SK-N-SH (cell line): ENCODE results near the gene SIGLECL1. TPM values are rescaled to one million over a fixed set of nuclear protein-coding genes. Genes with fewer than 3 reads are reported as not detected.

Experiments used
- CTCF ChIA-PET: fragments of 300-600, 350-600 bp; formaldehyde crosslinking; extraction: SDS; loops from one replicate; lab custom pipeline; 2021; lab: Yijun Ruan, JAX
- POLR2A ChIA-PET: fragments of 350-600 bp; sonication (Branson Sonifier 250); formaldehyde crosslinking; extraction: SDS; loops from one replicate; lab custom pipeline; 2020; ENCODE audit warnings: antibody characterized with exemption, inconsistent platforms; lab: Yijun Ruan, JAX
- DNase-seq: peaks from one replicate; pipeline ENCODE4 v3.0.0; 2012
- H2AFZ ChIP-seq: fragments of 200-600 bp; sonication (generic); 2 replicates; pipeline ENCODE4 v1.8.1; 2016; ENCODE audit warnings: antibody characterized with exemption, mild to moderate bottlenecking, low read depth
- H3F3A ChIP-seq: fragments of 200-600 bp; sonication (generic); replicated peaks from 2 replicates; pipeline ENCODE3; 2016; ENCODE audit warnings: antibody characterized with exemption, mild to moderate bottlenecking; ENCODE audit not compliant: insufficient read depth
- H3K27ac ChIP-seq, 2 experiments: fragments of 200-500 bp in 1 of 2; fragments of 200-600 bp in 1 of 2; sonication (Bioruptor generic) in 1 of 2; sonication (generic), shearing (Covaris generic) in 1 of 2; 2 replicates each; pipeline versions ENCODE4 v1.5.1 to v1.6.1; 2014 to 2016; ENCODE audit warnings: low read depth in 2 of 2, inconsistent platforms in 1 of 2, low read length in 1 of 2, mild to moderate bottlenecking in 1 of 2, mixed read lengths in 1 of 2
- H3K27me3 ChIP-seq: fragments of 200-600 bp; sonication (generic), shearing (Covaris generic); 2 replicates; pipeline ENCODE4 v1.6.1; 2016; ENCODE audit warnings: mixed run types; ENCODE audit not compliant: insufficient read depth
- H3K36me3 ChIP-seq, 2 experiments: fragments of 200-500 bp in 1 of 2; fragments of 200-600 bp in 1 of 2; sonication (Bioruptor generic) in 1 of 2; sonication (generic) in 1 of 2; replicated peaks in 1 of 2; 2 replicates each; pipeline versions ENCODE3 to v1.5.1; 2014 to 2016; ENCODE audit warnings: low read length in 1 of 2, mild to moderate bottlenecking in 1 of 2; ENCODE audit not compliant: insufficient read depth in 2 of 2, control insufficient read depth in 1 of 2
- H3K4me1 ChIP-seq, 2 experiments: fragments of 200-500 bp in 1 of 2; fragments of 200-600 bp in 1 of 2; sonication (Bioruptor generic) in 1 of 2; sonication (generic), shearing (Covaris generic) in 1 of 2; 2 replicates each; pipeline versions ENCODE4 v1.5.1 to v1.6.1; 2014 to 2016; ENCODE audit warnings: low read depth in 1 of 2, low read length in 1 of 2, mixed run types in 1 of 2; ENCODE audit not compliant: insufficient read depth in 2 of 2, control insufficient read depth in 1 of 2
- H3K4me2 ChIP-seq: fragments of 200-600 bp; sonication (generic), shearing (Covaris generic); 2 replicates; pipeline ENCODE4 v1.6.1; 2017; ENCODE audit warnings: mixed run types
- H3K4me3 ChIP-seq, 2 experiments: fragments of 200-500 bp in 1 of 2; fragments of 200-600 bp in 1 of 2; sonication (Bioruptor generic) in 1 of 2; sonication (generic), shearing (Covaris generic) in 1 of 2; 2 replicates each; pipeline versions ENCODE4 v1.5.1 to v1.8.1; 2014 to 2016; ENCODE audit warnings: low read depth in 2 of 2, inconsistent platforms in 1 of 2, low read length in 1 of 2, mild to moderate bottlenecking in 1 of 2, mixed read lengths in 1 of 2, moderate library complexity in 1 of 2
- H3K79me2 ChIP-seq: fragments of 200-600 bp; sonication (generic); 2 replicates; pipeline ENCODE4 v1.8.1; 2017; ENCODE audit warnings: mild to moderate bottlenecking; ENCODE audit not compliant: insufficient read depth
- H3K9ac ChIP-seq: fragments of 200-600 bp; sonication (generic); 2 replicates; pipeline ENCODE4 v1.6.1; 2017; ENCODE audit warnings: mixed run types
- H3K9me2 ChIP-seq: fragments of 200-600 bp; sonication (generic); 2 replicates; pipeline ENCODE4 v1.6.1; 2017; ENCODE audit warnings: mixed run types
- H3K9me3 ChIP-seq: fragments of 200-600 bp; sonication (generic); 2 replicates; pipeline ENCODE4 v1.6.1; 2017; ENCODE audit warnings: mixed run types, mild to moderate bottlenecking, moderate library complexity
- H4K20me1 ChIP-seq: fragments of 200-600 bp; sonication (generic); 2 replicates; pipeline ENCODE4 v1.6.1; 2017; ENCODE audit warnings: mild to moderate bottlenecking, mixed run types; ENCODE audit not compliant: insufficient read depth
- CHD2 ChIP-seq: fragments of 150-350 bp; IDR thresholded peaks from 2 replicates; pipeline ENCODE4 v1.6.1; 2018; ENCODE audit warnings: low read length; ENCODE audit not compliant: partially characterized antibody
- CTCF ChIP-seq: fragments of 200-600 bp; sonication (generic); IDR thresholded peaks from 2 replicates; pipeline ENCODE4 v1.6.1; 2017; ENCODE audit warnings: antibody characterized with exemption, mild to moderate bottlenecking, moderate library complexity
- ELF1 ChIP-seq: IDR thresholded peaks from 2 replicates; pipeline ENCODE4 v1.4.0; 2012
- EP300 ChIP-seq, 2 experiments: IDR thresholded peaks; 2 replicates each; pipeline versions ENCODE4 v1.4.0 to v1.6.1; 2012; ENCODE audit warnings: borderline replicate concordance in 1 of 2, low read depth in 1 of 2, low read length in 1 of 2
- EZH2phosphoT487 ChIP-seq: fragments of 200-600 bp; sonication (generic); IDR thresholded peaks from 2 replicates; pipeline ENCODE4 v1.6.1; 2017; ENCODE audit warnings: low read depth, mixed run types, mild to moderate bottlenecking, antibody characterized with exemption, moderate library complexity, borderline replicate concordance
- FOSL2 ChIP-seq: IDR thresholded peaks from 2 replicates; pipeline ENCODE4 v1.4.0; 2012; ENCODE audit warnings: low read depth, mild to moderate bottlenecking, moderate library complexity, borderline replicate concordance
- FOXJ3 ChIP-seq: sonication (generic); formaldehyde crosslinking; IDR thresholded peaks from 2 replicates; pipeline ENCODE4 v1.5.1; 2020; ENCODE audit warnings: mild to moderate bottlenecking, missing genetic modification reagents
- FOXM1 ChIP-seq: IDR thresholded peaks from 2 replicates; pipeline ENCODE4 v1.4.0; 2012; ENCODE audit warnings: low read depth, mild to moderate bottlenecking
- GATA2 ChIP-seq: sonication (generic); formaldehyde crosslinking; IDR thresholded peaks from 2 replicates; pipeline ENCODE4 v1.5.0; 2020; ENCODE audit warnings: mild to moderate bottlenecking, missing genetic modification reagents
- JUND ChIP-seq: IDR thresholded peaks from 2 replicates; pipeline ENCODE4 v1.4.0; 2012
- POLR2AphosphoS5 ChIP-seq: IDR thresholded peaks from 2 replicates; pipeline ENCODE4 v1.6.1; 2012; ENCODE audit warnings: low read depth, low read length
- RAD21 ChIP-seq: IDR thresholded peaks from 2 replicates; pipeline ENCODE4 v1.6.1; 2012; ENCODE audit warnings: mild to moderate bottlenecking, low read length
- RCOR1 ChIP-seq: fragments of 150-350 bp; IDR thresholded peaks from 2 replicates; pipeline ENCODE4 v1.6.1; 2017; ENCODE audit warnings: antibody characterized with exemption, low read length
- REST ChIP-seq: IDR thresholded peaks from 2 replicates; pipeline ENCODE4 v1.6.1; 2012; ENCODE audit warnings: mild to moderate bottlenecking, low read depth, low read length, moderate library complexity
- RXRA ChIP-seq: IDR thresholded peaks from 2 replicates; pipeline ENCODE4 v1.4.0; 2012; ENCODE audit warnings: low read depth, mild to moderate bottlenecking, borderline replicate concordance
- SMC3 ChIP-seq: IDR thresholded peaks from 2 replicates; pipeline ENCODE4 v1.6.1; 2012; ENCODE audit warnings: low read depth, low read length, improper control_type of control experiment
- TAF1 ChIP-seq: IDR thresholded peaks from 2 replicates; pipeline ENCODE4 v1.6.1; 2012; ENCODE audit warnings: low read depth, mild to moderate bottlenecking, low read length, moderate library complexity, borderline replicate concordance
- TCF12 ChIP-seq: IDR thresholded peaks from 2 replicates; pipeline ENCODE4 v1.4.0; 2012
- TEAD4 ChIP-seq: IDR thresholded peaks from 2 replicates; pipeline ENCODE4 v1.4.0; 2012; ENCODE audit warnings: mild to moderate bottlenecking, borderline replicate concordance; ENCODE audit not compliant: insufficient read depth
- USF2 ChIP-seq: fragments of 150-350 bp; IDR thresholded peaks from 2 replicates; pipeline ENCODE4 v1.6.1; 2017; ENCODE audit warnings: antibody characterized with exemption, low read length, low read depth, borderline replicate concordance
- YY1 ChIP-seq: IDR thresholded peaks from 2 replicates; pipeline ENCODE4 v1.4.0; 2012; ENCODE audit warnings: low read depth, mild to moderate bottlenecking
- WGBS: methylation state at CpG from one replicate; pipeline ENCODE4 v1.1.6; 2017; ENCODE audit warnings: low lambda C conversion rate; 5-methylcytosine and 5-hydroxymethylcytosine counted together
- polyA plus RNA-seq, 3 experiments: library from polyadenylated mRNA; depleted of rRNA; stranded (reverse); fragments of >200 nt; gene quantifications; 2 replicates each; pipeline ENCODE4 v1.2.3, GENCODE V29; 2012

Gene SIGLECL1
- polyA plus RNA-seq, 1 of the 3 experiments (the other 2 are of a cell fraction): not detected

DNA sequence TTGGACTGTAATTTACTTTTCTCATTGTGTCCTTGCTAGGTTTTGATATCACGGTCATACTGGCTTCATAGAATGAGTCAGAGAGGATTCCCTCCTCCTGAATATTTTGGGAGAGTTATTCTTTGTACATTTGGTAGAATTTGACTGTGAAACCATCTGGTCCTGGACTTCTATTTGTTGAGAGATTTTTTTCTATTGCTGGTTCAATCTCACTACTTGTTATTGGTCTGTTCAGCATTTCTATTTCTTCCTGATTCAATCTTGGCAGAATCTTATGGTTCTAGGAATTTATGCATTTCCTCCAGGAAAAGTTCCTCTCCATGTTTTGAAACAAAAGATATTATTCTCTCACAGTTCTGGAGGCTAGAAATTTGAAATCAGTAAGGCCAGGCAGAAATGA, 30.9 kb upstream of the SIGLECL1 start (continued):
- TF ChIP-seq FOSL2 (no peak), POLR2AphosphoS5 (no peak), USF2 (no peak), EZH2phosphoT487 (no peak), SMC3 (no peak), JUND (no peak), FOXM1 (no peak), EP300 (IDR thresholded peaks at IDR 0.05; ENCODE audit: borderline replicate concordance in 1 of 2, low read depth in 1 of 2, low read length in 1 of 2) (no peak)

DNA sequence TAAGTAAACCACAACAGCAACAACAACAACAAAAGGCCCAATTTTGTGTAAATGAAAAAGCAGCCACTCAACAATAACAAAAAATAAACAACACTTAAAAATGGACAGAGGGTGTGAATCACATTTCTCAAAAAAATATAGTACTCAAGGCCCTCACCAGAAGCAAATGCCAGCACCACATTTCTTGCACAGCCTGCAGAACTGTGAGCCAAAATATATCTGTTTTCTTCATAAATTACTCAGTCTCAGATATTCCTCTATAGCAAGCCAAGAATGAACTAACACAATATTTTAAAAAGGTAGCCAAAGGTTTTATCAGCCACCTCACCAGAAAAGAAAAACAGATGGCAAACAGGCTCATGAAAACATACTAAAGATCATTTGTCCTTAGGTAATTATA, 29.9 kb upstream of the SIGLECL1 start:
- no peaks in the 10 kb centered on the region; the same call in 1 of the 2 replicates for H3K27me3 ChIP-seq
- H3K9me2 ChIP-seq: no peaks in the 10 kb centered on the region
- no peak overlapping the region for H3K4me2 ChIP-seq
- no peak overlapping the region for H3K27ac ChIP-seq
- no peaks in the 10 kb centered on the region for H3F3A ChIP-seq
- no peak overlapping the region for H3K9ac ChIP-seq
- DNase-seq: no peak
- H3K4me3 ChIP-seq: no peak overlapping the region
- H3K36me3 ChIP-seq: no peaks in the 10 kb centered on the region
- no peaks in the 10 kb centered on the region for H4K20me1 ChIP-seq
- no peaks in the 10 kb centered on the region for H3K79me2 ChIP-seq
- no peak overlapping the region for H2AFZ ChIP-seq
- H3K4me1 ChIP-seq: no peaks in the 10 kb centered on the region
- POLR2A ChIA-PET: no interaction called here
- no peaks in the 10 kb centered on the region for H3K9me3 ChIP-seq
- CTCF ChIA-PET: no interaction called here
- no peak for TF ChIP-seq RXRA
- no peak for TF ChIP-seq TEAD4
- TF ChIP-seq ELF1: no peak
- TF ChIP-seq YY1: no peak
- no peak for TF ChIP-seq RAD21
- TF ChIP-seq TCF12: no peak

DNA sequence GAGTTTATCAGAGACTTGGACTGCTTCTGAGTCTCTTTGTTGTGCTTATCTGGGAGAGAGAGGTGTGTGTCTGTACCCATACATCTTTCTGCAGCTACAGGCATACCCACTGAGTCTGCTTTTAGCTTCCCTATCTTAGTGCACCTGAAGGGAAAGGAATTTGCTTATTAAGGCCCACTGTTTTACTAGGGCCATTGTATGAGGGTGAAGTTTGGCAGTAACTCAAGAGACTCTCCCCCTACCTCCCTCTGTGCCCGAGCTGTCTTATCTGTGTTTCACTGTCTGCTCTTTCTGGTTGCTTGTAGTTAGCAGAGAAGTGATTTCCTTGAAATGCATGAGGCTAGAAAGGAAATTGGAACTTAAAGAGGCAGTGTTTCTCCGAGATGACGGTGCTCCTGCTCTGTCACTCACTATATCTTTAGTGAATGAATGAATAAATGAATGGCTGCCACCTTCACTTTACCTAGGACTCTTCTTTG, 26.7 kb upstream of the SIGLECL1 start:
- H3K9me3 ChIP-seq: no peaks in the 10 kb centered on the region
- no peaks in the 10 kb centered on the region for H3K79me2 ChIP-seq
- no peaks in the 10 kb centered on the region for H3K4me1 ChIP-seq
- no peak overlapping the region for H3K9ac ChIP-seq
- no peak for DNase-seq
- no peak overlapping the region for H2AFZ ChIP-seq
- H3K36me3 ChIP-seq: no peaks in the 10 kb centered on the region
- H3K27ac ChIP-seq: no peak overlapping the region
- WGBS: 6% methylated on average over 3 of the region's 3 CpGs
- POLR2A ChIA-PET: no interaction called here
- no peak overlapping the region for H3K4me2 ChIP-seq
- CTCF ChIA-PET: interaction anchor here (2.9 kb wide), 1 partner anchor 35 kb away, joined by 6 read pairs; no protein-coding TSS in a partner anchor
- H3K4me3 ChIP-seq: no peak overlapping the region
- H3K27me3 ChIP-seq: no peaks in the 10 kb centered on the region; the same call in 1 of the 2 replicates
- H4K20me1 ChIP-seq: no peaks in the 10 kb centered on the region
- no peaks in the 10 kb centered on the region for H3F3A ChIP-seq
- H3K9me2 ChIP-seq: no peaks in the 10 kb centered on the region
- TF ChIP-seq REST: no peak
- TF ChIP-seq GATA2 (CRISPR knock-in tag): no peak
- TF ChIP-seq EZH2phosphoT487: no peak
- TF ChIP-seq ELF1: no peak
- no peak for TF ChIP-seq RXRA
- TF ChIP-seq RCOR1: no peak
- TF ChIP-seq CHD2: no peak
- no peak for TF ChIP-seq SMC3
- no peak for TF ChIP-seq FOXJ3 (CRISPR knock-in tag)
- TF ChIP-seq TAF1: no peak
- no peak for TF ChIP-seq EP300 (IDR thresholded peaks at IDR 0.05; ENCODE audit: borderline replicate concordance in 1 of 2, low read depth in 1 of 2, low read length in 1 of 2)
- TF ChIP-seq JUND: no peak
- TF ChIP-seq CTCF: no peak
